ENCODE measurements around the gene CDK5RAP3.

CDK5RAP3 gene

DNA sequence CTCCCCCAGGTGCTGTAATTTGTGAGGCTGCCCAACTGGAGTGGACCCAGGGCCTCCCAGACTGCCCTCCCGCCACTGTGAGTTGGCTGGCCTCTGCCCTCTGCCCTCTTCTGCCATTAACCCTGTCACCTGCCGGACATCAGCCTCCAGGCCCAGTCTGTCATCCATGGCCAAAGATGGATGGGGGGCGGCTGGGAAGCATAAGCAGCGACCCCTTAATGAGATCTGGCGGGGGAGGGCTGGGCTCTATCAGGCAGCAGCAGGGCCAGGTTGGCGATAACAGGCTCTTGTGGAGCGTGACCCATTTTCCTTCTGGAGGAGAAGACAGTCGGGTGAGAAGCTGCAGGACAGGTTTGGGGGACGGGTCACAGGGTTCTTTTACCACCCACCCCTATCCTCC lies 25.3 kb downstream of the CDK5RAP3 start:
- ATAC-seq (ENCODE audit: insufficient read depth, low read depth) (no peak), DNase-seq (no peak)
- Histone ChIP-seq H3K27me3 (ENCODE audit: insufficient read depth, low read length, poor library complexity) (peaks cover 13% of the 10 kb centered on the region), H3K9ac (ENCODE audit: low read depth, low read length) (no peak overlapping the region), H3K36me3 (ENCODE audit: insufficient read depth, low read length) (no peaks in the 10 kb centered on the region), H3K4me1 (ENCODE audit: insufficient read depth, low read length) (no peaks in the 10 kb centered on the region), H3K9me3 (ENCODE audit: insufficient read depth, low read length, severe bottlenecking) (no peaks in the 10 kb centered on the region), H3K27ac (ENCODE audit: low read length) (no peak overlapping the region), H3K79me2 (ENCODE audit: insufficient read depth, low read length) (no peaks in the 10 kb centered on the region), H4K20me1 (ENCODE audit: insufficient read depth, low read length) (peaks cover 4% of the 10 kb centered on the region), H3K4me3 (ENCODE audit: low read depth in 1 of 2, low read length in 2 of 2) (no peak overlapping the region), H2AFZ (ENCODE audit: low read depth, low read length) (no peak overlapping the region), H3K4me2 (ENCODE audit: insufficient read depth, low read length) (no peak overlapping the region)
- no peak for TF ChIP-seq CTCF (IDR thresholded peaks at IDR 0.05; ENCODE audit: borderline replicate concordance, extremely low read depth, low read length, poor library complexity, severe bottlenecking)
- no peak for TF ChIP-seq EZH2 (IDR thresholded peaks at IDR 0.05; ENCODE audit: borderline replicate concordance, low read depth, low read length, severe bottlenecking)

DNA sequence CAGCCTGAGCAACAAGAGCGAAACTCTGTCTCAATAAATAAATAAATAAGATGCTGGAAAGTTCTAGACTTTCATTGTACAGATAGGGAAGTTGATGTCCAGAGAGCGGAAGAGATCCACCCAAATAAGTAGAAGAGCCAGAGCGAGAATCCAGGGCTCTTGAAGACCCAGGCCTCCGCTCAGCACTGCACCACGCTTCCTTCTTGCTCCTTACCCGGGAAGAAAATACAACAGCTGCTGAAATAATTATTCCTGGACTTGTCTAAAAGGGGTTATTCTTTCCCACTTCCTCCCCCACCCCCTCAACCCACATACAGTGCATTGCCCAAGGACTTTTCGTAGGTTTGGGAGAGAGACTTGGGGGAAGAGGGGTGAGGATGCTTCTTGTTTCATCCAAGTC lies 26.7 kb downstream of the CDK5RAP3 start:
- DNase-seq (no peak), ATAC-seq (ENCODE audit: insufficient read depth, low read depth) (no peak)
- no peak overlapping the region for H3K27ac ChIP-seq (ENCODE audit: low read length)
- no peaks in the 10 kb centered on the region for H3K9me3 ChIP-seq (ENCODE audit: insufficient read depth, low read length, severe bottlenecking)
- TF ChIP-seq EZH2 (IDR thresholded peaks at IDR 0.05; ENCODE audit: borderline replicate concordance, low read depth, low read length, severe bottlenecking) (no peak), CTCF (IDR thresholded peaks at IDR 0.05; ENCODE audit: borderline replicate concordance, extremely low read depth, low read length, poor library complexity, severe bottlenecking) (no peak)
- H2AFZ ChIP-seq (ENCODE audit: low read depth, low read length): no peak overlapping the region
- H3K36me3 ChIP-seq (ENCODE audit: insufficient read depth, low read length): no peaks in the 10 kb centered on the region
- H3K9ac ChIP-seq (ENCODE audit: low read depth, low read length): no peak overlapping the region
- H4K20me1 ChIP-seq (ENCODE audit: insufficient read depth, low read length): peaks cover 4% of the 10 kb centered on the region
- H3K4me3 ChIP-seq (ENCODE audit: low read depth in 1 of 2, low read length in 2 of 2): no peak overlapping the region
- peaks cover 5% of the 10 kb centered on the region for H3K4me1 ChIP-seq (ENCODE audit: insufficient read depth, low read length)
- peaks cover 13% of the 10 kb centered on the region for H3K27me3 ChIP-seq (ENCODE audit: insufficient read depth, low read length, poor library complexity)
- no peaks in the 10 kb centered on the region for H3K79me2 ChIP-seq (ENCODE audit: insufficient read depth, low read length)
- H3K4me2 ChIP-seq (ENCODE audit: insufficient read depth, low read length): no peak overlapping the region

DNA sequence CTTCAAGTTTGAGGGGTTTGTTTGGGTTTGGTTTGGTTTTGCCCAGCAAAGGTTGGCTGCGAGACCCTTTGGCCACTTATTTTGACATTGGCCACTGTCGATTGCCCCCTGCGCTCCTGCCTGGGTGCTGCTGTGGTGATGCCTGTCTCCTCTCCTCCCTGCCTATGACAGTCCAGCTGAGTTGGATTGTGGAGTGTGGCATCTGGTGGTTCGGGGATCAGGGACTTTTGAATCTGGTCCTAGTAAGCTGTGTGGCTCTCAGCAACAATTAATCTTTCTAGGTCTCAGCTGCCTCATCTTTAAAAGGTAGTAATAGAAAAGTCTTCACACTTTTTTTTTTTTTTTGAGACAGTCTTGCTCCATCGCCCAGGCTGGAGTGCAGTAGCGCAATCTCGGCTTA lies 27.1 kb downstream of the CDK5RAP3 start:
- H3K79me2 ChIP-seq (ENCODE audit: insufficient read depth, low read length): no peaks in the 10 kb centered on the region
- H3K4me2 ChIP-seq (ENCODE audit: insufficient read depth, low read length): no peak overlapping the region
- H3K27ac ChIP-seq (ENCODE audit: low read length): no peak overlapping the region
- H3K9ac ChIP-seq (ENCODE audit: low read depth, low read length): no peak overlapping the region
- H3K36me3 ChIP-seq (ENCODE audit: insufficient read depth, low read length): no peaks in the 10 kb centered on the region
- TF ChIP-seq EZH2 (IDR thresholded peaks at IDR 0.05; ENCODE audit: borderline replicate concordance, low read depth, low read length, severe bottlenecking): no peak
- TF ChIP-seq CTCF (IDR thresholded peaks at IDR 0.05; ENCODE audit: borderline replicate concordance, extremely low read depth, low read length, poor library complexity, severe bottlenecking): no peak
- H2AFZ ChIP-seq (ENCODE audit: low read depth, low read length): no peak overlapping the region
- no peaks in the 10 kb centered on the region for H3K9me3 ChIP-seq (ENCODE audit: insufficient read depth, low read length, severe bottlenecking)
- peaks cover 4% of the 10 kb centered on the region for H4K20me1 ChIP-seq (ENCODE audit: insufficient read depth, low read length)
- H3K27me3 ChIP-seq (ENCODE audit: insufficient read depth, low read length, poor library complexity): peaks cover 13% of the 10 kb centered on the region
- DNase-seq: no peak
- H3K4me1 ChIP-seq (ENCODE audit: insufficient read depth, low read length): peaks cover 9% of the 10 kb centered on the region
- H3K4me3 ChIP-seq (ENCODE audit: low read depth in 1 of 2, low read length in 2 of 2): no peak overlapping the region
- ATAC-seq (ENCODE audit: insufficient read depth, low read depth): no peak

DNA sequence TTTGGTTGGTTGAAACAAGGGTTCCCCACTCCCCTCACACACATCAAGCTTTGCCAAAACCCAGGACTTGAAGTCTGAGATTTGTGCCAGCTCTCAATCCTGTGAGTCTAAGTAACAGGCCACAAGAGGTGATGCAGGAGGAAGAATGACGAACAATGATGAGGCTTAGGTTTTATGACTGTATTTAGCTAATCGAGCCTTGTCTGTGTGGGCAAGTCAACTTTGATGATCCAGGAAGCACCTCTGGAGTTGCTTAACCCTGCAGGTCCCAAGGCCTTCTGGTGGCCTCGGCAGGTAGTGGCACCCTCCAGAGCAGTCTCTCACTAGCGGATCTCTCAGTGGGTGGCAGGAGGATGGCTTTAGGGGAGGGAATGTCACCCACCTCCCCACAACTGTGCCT lies 28.7 kb downstream of the CDK5RAP3 start:
- Histone ChIP-seq H3K4me2 (ENCODE audit: insufficient read depth, low read length) (no peak overlapping the region), H3K4me3 (ENCODE audit: low read depth in 1 of 2, low read length in 2 of 2) (no peak overlapping the region), H3K9me3 (ENCODE audit: insufficient read depth, low read length, severe bottlenecking) (no peaks in the 10 kb centered on the region), H3K79me2 (ENCODE audit: insufficient read depth, low read length) (no peaks in the 10 kb centered on the region), H4K20me1 (ENCODE audit: insufficient read depth, low read length) (peaks cover 4% of the 10 kb centered on the region; the same call in 1 of the 2 replicates), H3K27me3 (ENCODE audit: insufficient read depth, low read length, poor library complexity) (peaks cover 5% of the 10 kb centered on the region), H3K4me1 (ENCODE audit: insufficient read depth, low read length) (peaks cover 10% of the 10 kb centered on the region), H3K36me3 (ENCODE audit: insufficient read depth, low read length) (no peaks in the 10 kb centered on the region), H2AFZ (ENCODE audit: low read depth, low read length) (no peak overlapping the region), H3K9ac (ENCODE audit: low read depth, low read length) (no peak overlapping the region), H3K27ac (ENCODE audit: low read length) (no peak overlapping the region)
- DNase-seq: no peak
- no peak for TF ChIP-seq CTCF (IDR thresholded peaks at IDR 0.05; ENCODE audit: borderline replicate concordance, extremely low read depth, low read length, poor library complexity, severe bottlenecking)
- no peak for TF ChIP-seq EZH2 (IDR thresholded peaks at IDR 0.05; ENCODE audit: borderline replicate concordance, low read depth, low read length, severe bottlenecking)
- ATAC-seq (ENCODE audit: insufficient read depth, low read depth): no peak

Data from DND-41 (cell line).